Measurements from ENCODE around the gene NFKB1.

GRCh38 chr4:102569200-102569599 is 68.0 kb downstream of the NFKB1 start:
- TF ChIP-seq ASH1L (IDR thresholded peaks at IDR 0.05; ENCODE audit: borderline replicate concordance, low read depth, partially characterized antibody) (no peak), CREBBP (IDR thresholded peaks at IDR 0.05; ENCODE audit: low read depth, low read length) (no peak), CTCF (IDR thresholded peaks at IDR 0.05 in 2 of 3, conservative IDR thresholded peaks at IDR 0.05 in 1 of 3; ENCODE audit: insufficient read depth in 2 of 3, low read depth in 1 of 3, low read length in 3 of 3) (no peak), GTF2F1 (IDR thresholded peaks at IDR 0.05; ENCODE audit: low read depth, low read length) (no peak), SIX5 (IDR thresholded peaks at IDR 0.05; ENCODE audit: borderline replicate concordance in 1 of 2, insufficient read depth in 1 of 2, low read depth in 1 of 2, low read length in 2 of 2) (no peak), CBFA2T3 (IDR thresholded peaks at IDR 0.05) (no peak), PRDM10 (IDR thresholded peaks at IDR 0.05; ENCODE audit: partially characterized antibody) (no peak), ELF1 (tag; IDR thresholded peaks at IDR 0.05) (no peak), YY1 (IDR thresholded peaks at IDR 0.05; ENCODE audit: borderline replicate concordance in 1 of 3, control insufficient read depth in 1 of 3, extremely low read depth in 1 of 3, insufficient read depth in 3 of 3, insufficient read length in 1 of 3, insufficient replicate concordance in 2 of 3, low read depth in 1 of 3, low read length in 2 of 3) (no peak)
- TF ChIP-seq, protein P1, sequence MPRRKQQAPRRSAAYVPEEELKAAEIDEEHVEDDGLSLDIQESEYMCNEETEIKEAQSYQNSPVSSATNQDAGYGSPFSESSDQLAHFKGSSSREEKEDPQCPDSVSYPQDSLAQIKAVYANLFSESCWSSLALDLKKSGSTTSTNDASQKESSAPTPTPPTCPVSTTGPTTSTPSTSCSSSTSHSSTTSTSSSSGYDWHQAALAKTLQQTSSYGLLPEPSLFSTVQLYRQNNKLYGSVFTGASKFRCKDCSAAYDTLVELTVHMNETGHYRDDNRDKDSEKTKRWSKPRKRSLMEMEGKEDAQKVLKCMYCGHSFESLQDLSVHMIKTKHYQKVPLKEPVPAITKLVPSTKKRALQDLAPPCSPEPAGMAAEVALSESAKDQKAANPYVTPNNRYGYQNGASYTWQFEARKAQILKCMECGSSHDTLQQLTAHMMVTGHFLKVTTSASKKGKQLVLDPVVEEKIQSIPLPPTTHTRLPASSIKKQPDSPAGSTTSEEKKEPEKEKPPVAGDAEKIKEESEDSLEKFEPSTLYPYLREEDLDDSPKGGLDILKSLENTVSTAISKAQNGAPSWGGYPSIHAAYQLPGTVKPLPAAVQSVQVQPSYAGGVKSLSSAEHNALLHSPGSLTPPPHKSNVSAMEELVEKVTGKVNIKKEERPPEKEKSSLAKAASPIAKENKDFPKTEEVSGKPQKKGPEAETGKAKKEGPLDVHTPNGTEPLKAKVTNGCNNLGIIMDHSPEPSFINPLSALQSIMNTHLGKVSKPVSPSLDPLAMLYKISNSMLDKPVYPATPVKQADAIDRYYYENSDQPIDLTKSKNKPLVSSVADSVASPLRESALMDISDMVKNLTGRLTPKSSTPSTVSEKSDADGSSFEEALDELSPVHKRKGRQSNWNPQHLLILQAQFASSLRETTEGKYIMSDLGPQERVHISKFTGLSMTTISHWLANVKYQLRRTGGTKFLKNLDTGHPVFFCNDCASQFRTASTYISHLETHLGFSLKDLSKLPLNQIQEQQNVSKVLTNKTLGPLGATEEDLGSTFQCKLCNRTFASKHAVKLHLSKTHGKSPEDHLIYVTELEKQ (CRISPR knock-in tag; IDR thresholded peaks at IDR 0.05): no peak
- TF ChIP-seq, protein P2, sequence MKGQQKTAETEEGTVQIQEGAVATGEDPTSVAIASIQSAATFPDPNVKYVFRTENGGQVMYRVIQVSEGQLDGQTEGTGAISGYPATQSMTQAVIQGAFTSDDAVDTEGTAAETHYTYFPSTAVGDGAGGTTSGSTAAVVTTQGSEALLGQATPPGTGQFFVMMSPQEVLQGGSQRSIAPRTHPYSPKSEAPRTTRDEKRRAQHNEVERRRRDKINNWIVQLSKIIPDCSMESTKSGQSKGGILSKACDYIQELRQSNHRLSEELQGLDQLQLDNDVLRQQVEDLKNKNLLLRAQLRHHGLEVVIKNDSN (CRISPR knock-in tag; IDR thresholded peaks at IDR 0.05): no peak

All from K562 (cell line).